Measurements from ENCODE around the gene HSD17B12. TPM values are rescaled to one million over a fixed set of nuclear protein-coding genes. Genes with fewer than 3 reads are reported as not detected.

Gene HSD17B12
- total and polyA plus RNA-seq, 8 donors, result 64.5 to 150 (median 78.1) TPM

GRCh38 chr11:43879789-43880639, 199.5 kb downstream of the HSD17B12 start:
- Histone ChIP-seq H3K9me3 (no peaks in the 10 kb centered on the region), H3K36me3 (peaks cover 0 to 25% of the 10 kb centered on the region in 2 donors), H3K4me3 (peak overlapping the region; percentile 68 to 77), H3K4me1 (peaks cover 7 to 18% of the 10 kb centered on the region in 2 donors), H3K27ac (no peak overlapping the region), H3K27me3 (peaks cover 0 to 47% of the 10 kb centered on the region in 2 donors)
- no peak for DNase-seq
- intact Hi-C loops (cut with DNase I), result no loop called here
- ATAC-seq, result peak; percentile 52
- TF ChIP-seq CTCF (IDR thresholded peaks at IDR 0.05), result no peak

- H3K27me3 ChIP-seq, result peaks cover 0 to 40% of the 10 kb centered on the region in 2 donors
- no peak for TF ChIP-seq CTCF (IDR thresholded peaks at IDR 0.05)
- peak within 1 kb of the TSS; percentile 68 to 77 for H3K4me3 ChIP-seq
- ATAC-seq (peak; percentile 100), DNase-seq (peak; percentile 84 to 94 (median 92))
- H3K4me1 ChIP-seq, result peaks cover 7 to 18% of the 10 kb centered on the region in 2 donors
- intact Hi-C loops (cut with DNase I), result no loop called here
- H3K36me3 ChIP-seq, result peaks cover 0 to 32% of the 10 kb centered on the region in 2 donors
- no peaks in the 10 kb centered on the region for H3K9me3 ChIP-seq
- H3K27ac ChIP-seq, result peak within 1 kb of the TSS; percentile 45 to 65
Observed at GRCh38 chr11:43880640-43881159, 200.2 kb downstream of the HSD17B12 start, which contains the start of gene ALKBH3. TSS of gene ALKBH3 (plus strand) at chr11:43880831. CDS start at chr11:43882653, 1,822 bp downstream.

GRCh38 chr11:43892851-43893250, 212.3 kb downstream of the HSD17B12 start:
- DNase-seq (no peak), ATAC-seq (no peak)
- H3K4me3 ChIP-seq, result no peak overlapping the region
- H3K27ac ChIP-seq, result no peak overlapping the region
- no peaks in the 10 kb centered on the region for H3K4me1 ChIP-seq
- H3K27me3 ChIP-seq, result no peaks in the 10 kb centered on the region
- intact Hi-C loops (cut with DNase I), result loop anchor here in 1 of 2 donors (5.0 to 10.0 kb wide), 2 partner anchors 52 to 144 kb away; partner anchors contain the start of gene C11orf96
- H3K36me3 ChIP-seq, result peaks cover 0 to 92% of the 10 kb centered on the region in 2 donors
- H3K9me3 ChIP-seq, result no peaks in the 10 kb centered on the region
- TF ChIP-seq CTCF (IDR thresholded peaks at IDR 0.05), result no peak

- no peaks in the 10 kb centered on the region for H3K27me3 ChIP-seq
- no peak for DNase-seq
- peaks cover 0 to 94% of the 10 kb centered on the region in 2 donors for H3K36me3 ChIP-seq
- no peaks in the 10 kb centered on the region for H3K9me3 ChIP-seq
- TF ChIP-seq CTCF (IDR thresholded peaks at IDR 0.05), result no peak
- no peak overlapping the region for H3K27ac ChIP-seq
- H3K4me3 ChIP-seq, result no peak overlapping the region
- ATAC-seq, result no peak
- intact Hi-C loops (cut with DNase I), result loop anchor here in 1 of 2 donors (5.0 to 10.0 kb wide), 2 partner anchors 50 to 143 kb away; partner anchors contain the start of gene C11orf96
- no peaks in the 10 kb centered on the region for H3K4me1 ChIP-seq
Observed at GRCh38 chr11:43894546-43894945, 214.0 kb downstream of the HSD17B12 start.

GRCh38 chr11:43895601-43896000, 215.1 kb downstream of the HSD17B12 start:
- no peak for ATAC-seq
- no peak for TF ChIP-seq CTCF (IDR thresholded peaks at IDR 0.05)
- no peaks in the 10 kb centered on the region for H3K4me1 ChIP-seq
- peaks cover 0 to 87% of the 10 kb centered on the region in 2 donors for H3K36me3 ChIP-seq
- intact Hi-C loops (cut with DNase I), result loop anchor here in 1 of 2 donors (10.0 kb wide), 1 partner anchor 49 kb away; the partner anchor contains the start of gene C11orf96
- H3K9me3 ChIP-seq, result no peaks in the 10 kb centered on the region
- H3K27me3 ChIP-seq, result no peaks in the 10 kb centered on the region
- no peak for DNase-seq
- H3K27ac ChIP-seq, result no peak overlapping the region
- H3K4me3 ChIP-seq, result no peak overlapping the region

Measured in left lung (tissue), 10 donors.